ENCODE data around the gene SERPINA7.

- TF ChIP-seq GATA3 (IDR thresholded peaks at IDR 0.05; ENCODE audit: low read depth, low read length) (no peak), GATA2 (IDR thresholded peaks at IDR 0.05; ENCODE audit: low read depth, low read length) (no peak)
Measured at GRCh38 chrX:106036716-106037115, 1.8 kb downstream of the SERPINA7 start.

All from SH-SY5Y (cell line).